ENCODE measurements around the gene FAM107B. TPM values are rescaled to one million over a fixed set of nuclear protein-coding genes. Genes with fewer than 3 reads are reported as not detected.

Gene FAM107B
- total RNA-seq, 4 donors from 2014 or later: 12.3 to 41.3 (median 31.8) TPM

- H3K27me3 ChIP-seq: no peaks in the 10 kb centered on the region
- no peaks in the 10 kb centered on the region for H3K36me3 ChIP-seq
- no peak for TF ChIP-seq POLR2A (IDR thresholded peaks at IDR 0.05)
- TF ChIP-seq, protein P1, sequence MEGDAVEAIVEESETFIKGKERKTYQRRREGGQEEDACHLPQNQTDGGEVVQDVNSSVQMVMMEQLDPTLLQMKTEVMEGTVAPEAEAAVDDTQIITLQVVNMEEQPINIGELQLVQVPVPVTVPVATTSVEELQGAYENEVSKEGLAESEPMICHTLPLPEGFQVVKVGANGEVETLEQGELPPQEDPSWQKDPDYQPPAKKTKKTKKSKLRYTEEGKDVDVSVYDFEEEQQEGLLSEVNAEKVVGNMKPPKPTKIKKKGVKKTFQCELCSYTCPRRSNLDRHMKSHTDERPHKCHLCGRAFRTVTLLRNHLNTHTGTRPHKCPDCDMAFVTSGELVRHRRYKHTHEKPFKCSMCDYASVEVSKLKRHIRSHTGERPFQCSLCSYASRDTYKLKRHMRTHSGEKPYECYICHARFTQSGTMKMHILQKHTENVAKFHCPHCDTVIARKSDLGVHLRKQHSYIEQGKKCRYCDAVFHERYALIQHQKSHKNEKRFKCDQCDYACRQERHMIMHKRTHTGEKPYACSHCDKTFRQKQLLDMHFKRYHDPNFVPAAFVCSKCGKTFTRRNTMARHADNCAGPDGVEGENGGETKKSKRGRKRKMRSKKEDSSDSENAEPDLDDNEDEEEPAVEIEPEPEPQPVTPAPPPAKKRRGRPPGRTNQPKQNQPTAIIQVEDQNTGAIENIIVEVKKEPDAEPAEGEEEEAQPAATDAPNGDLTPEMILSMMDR (IDR thresholded peaks at IDR 0.05): no peak
- no peak overlapping the region for H3K4me3 ChIP-seq (replicated peaks in 1 of 3)
- no peaks in the 10 kb centered on the region for H3K9me3 ChIP-seq
- no peak for DNase-seq
- intact Hi-C loops (cut with DNase I): no loop called here
- WGBS, 2 donors: 67 to 74% methylated on average over 1 of the region's 1 CpG
- no peaks in the 10 kb centered on the region for H3K4me1 ChIP-seq
- no peak overlapping the region for H3K27ac ChIP-seq
Measured at GRCh38 chr10:14489522-14490177, 285.0 kb downstream of the FAM107B start.

GRCh38 chr10:14487488-14487883 lies 287.2 kb downstream of the FAM107B start:
- intact Hi-C loops (cut with DNase I): no loop called here
- no peaks in the 10 kb centered on the region for H3K27me3 ChIP-seq
- H3K27ac ChIP-seq: no peak overlapping the region
- no peaks in the 10 kb centered on the region for H3K4me1 ChIP-seq
- H3K36me3 ChIP-seq: no peaks in the 10 kb centered on the region
- H3K4me3 ChIP-seq (replicated peaks in 1 of 3): no peak overlapping the region
- H3K9me3 ChIP-seq: no peaks in the 10 kb centered on the region
- TF ChIP-seq, protein P1 (IDR thresholded peaks at IDR 0.05): no peak
- no peak for TF ChIP-seq POLR2A (IDR thresholded peaks at IDR 0.05)
- WGBS, 2 donors: 32 to 37% methylated on average over 6 of the region's 6 CpGs
- no peak for DNase-seq

GRCh38 chr10:14486777-14487487 lies 287.8 kb downstream of the FAM107B start:
- no peaks in the 10 kb centered on the region for H3K36me3 ChIP-seq
- intact Hi-C loops (cut with DNase I): no loop called here
- no peaks in the 10 kb centered on the region for H3K4me1 ChIP-seq
- no peak overlapping the region for H3K27ac ChIP-seq
- TF ChIP-seq, protein P1 (IDR thresholded peaks at IDR 0.05): no peak
- TF ChIP-seq POLR2A (IDR thresholded peaks at IDR 0.05): no peak
- WGBS, 2 donors: 69 to 78% methylated on average over 13 of the region's 13 CpGs
- H3K9me3 ChIP-seq: no peaks in the 10 kb centered on the region
- H3K4me3 ChIP-seq (replicated peaks in 1 of 3): no peak overlapping the region
- no peaks in the 10 kb centered on the region for H3K27me3 ChIP-seq
- no peak for DNase-seq

DNA sequence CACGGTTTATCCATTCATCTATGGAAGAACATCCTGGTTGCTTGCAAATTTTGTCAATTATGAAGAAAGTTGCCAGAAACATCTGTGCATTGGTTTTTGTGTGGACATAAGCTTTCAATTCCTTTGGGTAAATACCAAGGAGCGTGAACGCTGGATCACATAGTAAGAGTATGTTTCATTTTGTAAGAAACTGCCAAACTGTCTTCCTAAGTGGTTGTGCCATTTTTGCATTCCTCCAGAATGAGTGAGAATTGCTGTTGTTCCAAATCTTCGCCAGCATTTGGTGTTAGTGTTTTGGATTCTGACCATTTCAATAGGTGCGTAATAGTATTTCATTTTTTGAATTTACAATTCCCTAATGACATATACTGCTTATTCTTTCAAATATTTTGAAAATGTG lies 288.7 kb downstream of the FAM107B start:
- Histone ChIP-seq H3K9me3 (no peaks in the 10 kb centered on the region), H3K36me3 (no peaks in the 10 kb centered on the region), H3K4me1 (no peaks in the 10 kb centered on the region), H3K27ac (no peak overlapping the region), H3K4me3 (replicated peaks in 1 of 3) (no peak overlapping the region), H3K27me3 (no peaks in the 10 kb centered on the region)
- 92 to 94% methylated on average over 5 of the region's 5 CpGs for WGBS, 2 donors
- intact Hi-C loops (cut with DNase I): no loop called here
- DNase-seq: no peak
- TF ChIP-seq, protein P1 (IDR thresholded peaks at IDR 0.05): no peak
- TF ChIP-seq POLR2A (IDR thresholded peaks at IDR 0.05): no peak

DNA sequence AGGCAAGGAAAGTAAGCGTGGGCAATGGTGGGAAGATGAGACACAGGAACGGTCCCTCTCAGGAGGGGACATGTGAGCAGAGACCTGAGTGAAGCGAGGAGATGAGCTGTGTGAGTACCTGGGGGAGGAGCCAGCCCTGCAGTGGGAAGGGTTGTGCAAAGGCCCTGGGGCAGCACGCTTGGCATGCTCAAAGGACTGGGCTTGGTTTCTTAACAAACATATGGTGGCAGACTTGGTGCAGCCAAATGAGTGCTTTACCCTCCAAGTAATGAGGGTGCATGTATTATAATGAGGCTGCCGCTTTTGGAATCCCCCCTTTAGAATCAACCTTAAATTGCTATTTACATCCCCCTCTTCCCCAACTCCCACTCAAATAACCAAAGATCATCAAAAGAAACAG lies 291.3 kb downstream of the FAM107B start:
- 90 to 95% methylated on average over 5 of the region's 5 CpGs for WGBS, 2 donors
- H3K27me3 ChIP-seq: no peaks in the 10 kb centered on the region
- intact Hi-C loops (cut with DNase I): no loop called here

More for the DNA sequence above, 291.3 kb downstream of the FAM107B start:
- no peak for DNase-seq
- TF ChIP-seq, protein P1 (IDR thresholded peaks at IDR 0.05): no peak
- TF ChIP-seq POLR2A (IDR thresholded peaks at IDR 0.05): no peak
- Histone ChIP-seq H3K27ac (no peak overlapping the region), H3K4me3 (replicated peaks in 1 of 3) (no peak overlapping the region), H3K36me3 (no peaks in the 10 kb centered on the region), H3K9me3 (no peaks in the 10 kb centered on the region), H3K4me1 (no peaks in the 10 kb centered on the region)

Measured in thyroid gland (tissue), 4 donors.